Astrocyte (in vitro differentiated cells and primary cell): Measurements from ENCODE around the gene ZMPSTE24.

Experiments used
- EZH2 ChIP-seq: IDR thresholded peaks from 2 replicates; pipeline ENCODE4 v1.6.1; 2012; ENCODE audit warnings: mild to moderate bottlenecking, low read length, inconsistent platforms; ENCODE audit not compliant: insufficient read depth
- TF ChIP-seq, protein P1 (sequence below): IDR thresholded peaks from 2 replicates; pipeline ENCODE4 v1.5.1; 2011; ENCODE audit warnings: low read depth, mild to moderate bottlenecking, inconsistent platforms, low read length, moderate library complexity; ENCODE audit not compliant: insufficient read depth

DNA sequence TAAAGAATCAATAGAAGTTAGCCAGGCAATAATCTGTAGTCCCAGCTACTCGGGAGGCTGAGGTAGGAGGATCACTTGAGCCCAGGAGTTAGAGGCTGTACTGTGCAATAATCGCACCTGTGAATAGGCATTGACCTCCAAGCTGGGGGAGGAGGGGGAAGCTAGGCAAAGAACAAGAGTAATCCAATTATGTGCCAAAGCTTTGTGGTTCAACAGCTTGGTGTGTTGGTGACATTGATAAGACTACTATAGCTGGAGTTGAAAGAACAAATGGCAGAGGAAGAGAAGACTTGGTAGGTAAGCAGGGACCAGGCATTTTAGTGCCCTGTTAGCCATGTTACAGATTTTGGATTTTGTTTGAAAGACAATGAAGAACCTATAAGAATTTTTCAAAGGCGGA is 12.3 kb upstream of the ZMPSTE24 start:
- TF ChIP-seq, protein P1, sequence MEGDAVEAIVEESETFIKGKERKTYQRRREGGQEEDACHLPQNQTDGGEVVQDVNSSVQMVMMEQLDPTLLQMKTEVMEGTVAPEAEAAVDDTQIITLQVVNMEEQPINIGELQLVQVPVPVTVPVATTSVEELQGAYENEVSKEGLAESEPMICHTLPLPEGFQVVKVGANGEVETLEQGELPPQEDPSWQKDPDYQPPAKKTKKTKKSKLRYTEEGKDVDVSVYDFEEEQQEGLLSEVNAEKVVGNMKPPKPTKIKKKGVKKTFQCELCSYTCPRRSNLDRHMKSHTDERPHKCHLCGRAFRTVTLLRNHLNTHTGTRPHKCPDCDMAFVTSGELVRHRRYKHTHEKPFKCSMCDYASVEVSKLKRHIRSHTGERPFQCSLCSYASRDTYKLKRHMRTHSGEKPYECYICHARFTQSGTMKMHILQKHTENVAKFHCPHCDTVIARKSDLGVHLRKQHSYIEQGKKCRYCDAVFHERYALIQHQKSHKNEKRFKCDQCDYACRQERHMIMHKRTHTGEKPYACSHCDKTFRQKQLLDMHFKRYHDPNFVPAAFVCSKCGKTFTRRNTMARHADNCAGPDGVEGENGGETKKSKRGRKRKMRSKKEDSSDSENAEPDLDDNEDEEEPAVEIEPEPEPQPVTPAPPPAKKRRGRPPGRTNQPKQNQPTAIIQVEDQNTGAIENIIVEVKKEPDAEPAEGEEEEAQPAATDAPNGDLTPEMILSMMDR = no peak
- TF ChIP-seq EZH2 = no peak
